ENCODE measurements around the gene KBTBD6. TPM values are rescaled to one million over a fixed set of nuclear protein-coding genes. Genes with fewer than 3 reads are reported as not detected.

The KBTBD6 gene
- total RNA-seq, 1 donor from 2014 or later: 9.8 TPM

Small RNA genes lying within 50 kb of the gene (microRNA-seq; reads per million reads assigned to microRNA genes)
- not detected for gene MIR3168

Other genes starting within 250 kb of the KBTBD6 start
- gene ELF1, start 113.5 kb downstream of the KBTBD6 start, total RNA-seq: 61.7 TPM
- 17.1 TPM for gene WBP4, start 71.3 kb downstream of the KBTBD6 start, total RNA-seq
- 8.5 TPM for gene KBTBD7, start 61.8 kb upstream of the KBTBD6 start, total RNA-seq
- gene MTRF1, start 130.8 kb upstream of the KBTBD6 start, total RNA-seq: 12.2 TPM
- 29.7 TPM for gene NAA16, start 178.5 kb upstream of the KBTBD6 start, total RNA-seq

All from sciatic nerve (tissue), 1 donor.